ENCODE measurements around the gene ATP5MC3.
A peak's percentile ranks its signal among the peaks of the same experiment; 100 is the strongest.
"Not testable (repeated sequence)": the region's sequence is repeated elsewhere in the genome, so short reads cannot be mapped to it uniquely, and the experiment has no call there.

Gene ATP5MC3

DNA sequence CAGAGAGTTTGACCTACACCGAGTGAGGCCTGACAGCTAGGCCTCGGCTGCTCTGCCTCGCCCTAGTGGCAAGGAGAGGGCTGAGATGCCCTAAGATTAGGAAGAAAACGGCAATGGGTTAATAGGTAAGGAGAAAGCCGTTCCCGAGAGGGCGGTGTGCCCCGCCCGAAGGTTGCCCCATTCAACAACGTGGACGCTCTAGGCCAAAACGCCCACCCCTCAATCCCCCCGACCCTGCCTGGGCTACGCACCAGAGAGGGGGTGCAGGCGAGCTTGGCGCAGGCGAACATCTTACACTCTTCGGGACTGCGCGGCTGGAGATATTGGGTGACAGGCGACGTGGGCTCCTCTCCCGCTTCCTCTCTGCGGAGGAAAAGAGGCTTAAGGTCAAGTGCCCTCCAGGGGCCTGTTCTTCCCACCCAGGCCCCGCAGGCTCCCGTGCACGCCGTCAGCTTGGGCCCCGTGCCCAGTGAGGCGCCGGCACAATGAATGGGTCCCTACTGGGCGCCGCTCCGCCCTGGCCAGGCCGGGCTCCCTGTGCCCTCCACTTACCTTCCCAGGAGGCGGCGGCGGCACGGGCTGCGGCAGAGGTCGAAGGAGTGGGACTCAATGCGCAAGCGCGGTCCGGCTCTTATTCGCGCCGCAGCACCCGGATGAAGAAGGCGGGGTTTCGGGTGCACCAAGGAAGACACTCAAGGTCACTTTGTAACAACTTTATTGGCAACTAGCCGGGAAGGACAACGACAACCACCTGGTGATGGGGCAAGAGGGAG lies at the start of gene ATP5MC3:
ATP5MC3 (minus strand) TSS at position 607 of the 773 bp plus-strand sequence; CDS start at position 290, 317 bp downstream.
- peak; percentile 93 to 98 for DNase-seq

DNA sequence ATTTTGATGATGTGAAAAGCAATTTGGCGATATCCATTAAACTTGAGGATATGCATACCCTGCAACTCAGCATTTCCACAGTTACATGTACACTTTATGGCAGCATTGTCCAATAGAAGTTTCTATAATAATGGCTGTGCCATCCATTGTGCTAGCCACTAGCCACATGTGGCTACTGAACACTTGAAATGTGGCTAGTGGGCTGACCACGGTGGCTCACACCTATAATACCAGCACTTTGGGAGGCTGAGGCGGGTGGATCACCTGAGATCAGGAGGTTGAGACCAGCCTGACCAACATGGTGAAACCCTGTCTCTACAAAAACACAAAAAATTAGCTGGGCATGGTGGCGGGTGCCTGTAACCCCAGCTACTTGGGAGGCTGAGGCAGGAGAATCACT lies 47.1 kb upstream of the ATP5MC3 start:
- not testable (repeated sequence) for DNase-seq

DNA sequence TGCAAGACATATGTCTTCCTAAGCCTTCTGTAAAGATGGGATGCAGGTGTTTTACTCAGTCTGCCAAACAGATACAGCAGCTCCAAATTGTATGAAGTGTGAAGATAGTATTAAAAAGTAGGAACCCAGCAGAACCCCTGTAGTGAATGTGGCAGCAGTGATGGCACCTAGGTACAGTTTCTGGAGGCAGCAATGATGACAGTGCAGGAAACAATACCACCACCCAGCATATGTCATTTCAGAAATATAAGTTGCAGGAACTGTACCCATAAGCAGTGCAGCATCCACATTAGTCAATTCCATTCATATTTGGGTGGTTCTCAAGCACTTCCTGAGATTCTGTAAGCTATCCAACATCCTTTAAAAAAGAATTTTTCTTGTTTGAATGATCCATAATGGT lies 46.7 kb upstream of the ATP5MC3 start:
- no peak for DNase-seq

DNA sequence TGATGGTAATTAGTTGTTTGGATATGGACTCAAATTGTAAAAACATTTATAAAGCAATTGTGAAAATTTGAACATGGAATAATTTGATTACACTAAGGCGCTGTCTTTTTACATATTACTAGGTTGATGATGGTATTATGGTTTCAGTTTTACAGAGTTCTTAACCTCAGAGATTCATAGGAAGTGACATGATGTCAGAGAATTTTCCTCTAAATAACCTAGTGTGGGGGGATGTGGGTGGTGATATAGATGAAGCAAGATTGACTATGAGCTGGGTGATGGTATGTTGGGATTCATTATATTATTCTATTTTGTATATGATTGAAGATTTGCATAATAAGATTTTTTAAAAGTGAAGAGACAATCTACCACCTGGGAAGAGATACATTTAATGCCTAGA lies 45.9 kb upstream of the ATP5MC3 start:
- no peak for DNase-seq

DNA sequence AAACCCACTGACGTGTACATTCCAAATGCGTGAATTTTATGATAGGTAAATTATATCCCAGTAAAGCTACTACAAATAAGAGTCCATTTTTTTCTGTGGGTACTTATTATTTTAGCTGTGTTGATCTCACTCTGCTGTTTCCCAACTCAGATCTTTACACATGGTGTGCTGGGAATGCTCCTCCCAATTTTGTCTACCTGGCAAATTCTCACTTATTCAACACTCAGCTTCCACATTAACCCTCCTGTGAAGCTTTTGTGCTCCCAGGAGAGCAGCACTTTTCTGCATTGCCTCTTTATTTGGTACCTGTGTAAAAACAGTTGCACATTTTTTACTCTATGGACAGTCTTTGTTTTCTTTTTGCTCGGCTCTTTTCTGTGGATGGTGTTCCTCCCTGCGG lies 38.6 kb upstream of the ATP5MC3 start:
- no peak for DNase-seq

DNA sequence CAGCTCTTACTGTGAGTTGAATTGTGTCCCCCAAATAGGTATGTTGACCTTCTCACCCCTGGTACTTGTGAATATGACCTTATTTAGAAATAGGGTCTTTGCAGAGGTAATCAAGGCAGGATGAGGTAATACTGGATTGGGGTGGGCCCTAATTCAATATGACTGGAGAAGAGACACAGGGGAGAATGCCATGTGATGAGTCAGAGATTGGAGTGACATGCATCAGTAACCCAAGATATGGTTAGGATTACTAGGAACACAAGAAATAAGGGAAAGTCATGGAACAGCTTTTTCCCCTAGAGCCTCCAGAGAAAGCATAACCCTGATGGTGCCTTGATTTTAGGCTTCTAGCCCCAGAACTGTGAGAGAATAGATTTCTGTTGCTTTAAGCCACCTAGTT lies 37.0 kb upstream of the ATP5MC3 start:
- no peak for DNase-seq

DNA sequence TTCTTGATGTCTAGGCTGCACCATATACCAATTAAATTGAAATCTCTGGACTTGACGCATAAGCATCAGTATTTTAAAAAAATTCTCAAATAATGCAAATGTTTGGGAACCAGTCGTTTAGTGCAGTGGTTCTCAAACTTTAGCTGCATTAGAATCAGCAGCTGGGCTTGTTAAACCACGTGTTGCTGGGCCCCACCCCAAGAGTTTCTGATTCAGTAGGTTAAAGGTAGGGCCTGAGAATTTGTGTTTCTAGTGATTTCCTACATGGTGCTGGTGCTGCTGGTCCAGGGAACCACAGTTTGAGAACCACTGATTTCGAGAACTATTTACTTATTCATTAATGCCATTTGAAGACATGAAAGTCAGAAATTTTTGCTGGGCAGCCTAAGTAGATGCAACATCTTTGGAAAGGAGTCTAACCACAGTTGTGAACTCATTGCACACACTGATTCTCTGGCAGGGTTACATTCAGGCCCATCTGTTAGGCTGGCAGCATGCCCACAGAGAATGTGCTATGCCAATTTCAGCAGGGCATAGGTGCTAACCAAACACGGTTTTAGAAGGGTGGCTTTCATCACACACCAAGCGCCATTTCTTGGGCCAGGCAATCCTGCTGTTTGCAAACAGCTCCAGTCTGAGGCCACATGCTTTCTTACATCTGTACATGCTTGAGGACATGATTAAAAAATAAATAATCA lies 26.4 kb upstream of the ATP5MC3 start:
- no peak for DNase-seq

DNA sequence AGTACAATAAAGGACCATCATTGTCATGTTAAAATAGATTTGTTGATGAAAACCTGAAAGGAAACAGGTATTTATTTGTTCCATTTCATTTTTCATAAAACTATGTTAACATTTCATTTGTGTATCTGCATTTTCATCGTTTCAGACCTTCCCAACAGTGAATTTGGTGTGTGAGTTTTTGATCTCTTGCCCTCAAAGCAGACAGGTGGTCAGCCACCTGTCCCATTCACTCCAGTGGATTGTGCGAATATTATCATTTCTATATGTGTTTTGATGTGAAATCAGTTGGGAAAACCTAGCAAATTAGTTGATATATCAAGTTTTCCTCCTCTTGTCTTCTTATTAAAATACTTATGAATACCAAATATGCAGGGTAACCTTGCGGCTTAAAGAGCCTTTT lies 25.4 kb upstream of the ATP5MC3 start:
- DNase-seq = no peak

DNA sequence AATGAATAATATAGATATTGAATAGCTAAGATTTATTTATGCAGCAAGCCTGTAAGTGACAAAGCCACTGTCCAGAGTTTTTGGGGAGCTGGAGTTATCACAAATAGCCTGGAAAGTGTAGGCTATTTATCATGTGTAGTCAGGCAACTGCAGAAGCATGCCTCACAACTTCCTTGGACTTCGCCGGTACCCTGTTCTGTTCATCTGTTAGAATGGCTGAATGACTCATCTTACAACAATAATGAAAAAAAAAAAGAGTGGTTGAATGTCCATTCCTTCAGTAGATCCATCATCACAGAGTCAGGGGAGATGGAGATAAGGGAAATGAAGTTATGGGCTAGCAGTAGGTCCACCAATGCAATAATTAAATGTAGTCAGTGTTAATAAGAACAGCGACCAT lies 24.0 kb upstream of the ATP5MC3 start:
- DNase-seq = no peak

DNA sequence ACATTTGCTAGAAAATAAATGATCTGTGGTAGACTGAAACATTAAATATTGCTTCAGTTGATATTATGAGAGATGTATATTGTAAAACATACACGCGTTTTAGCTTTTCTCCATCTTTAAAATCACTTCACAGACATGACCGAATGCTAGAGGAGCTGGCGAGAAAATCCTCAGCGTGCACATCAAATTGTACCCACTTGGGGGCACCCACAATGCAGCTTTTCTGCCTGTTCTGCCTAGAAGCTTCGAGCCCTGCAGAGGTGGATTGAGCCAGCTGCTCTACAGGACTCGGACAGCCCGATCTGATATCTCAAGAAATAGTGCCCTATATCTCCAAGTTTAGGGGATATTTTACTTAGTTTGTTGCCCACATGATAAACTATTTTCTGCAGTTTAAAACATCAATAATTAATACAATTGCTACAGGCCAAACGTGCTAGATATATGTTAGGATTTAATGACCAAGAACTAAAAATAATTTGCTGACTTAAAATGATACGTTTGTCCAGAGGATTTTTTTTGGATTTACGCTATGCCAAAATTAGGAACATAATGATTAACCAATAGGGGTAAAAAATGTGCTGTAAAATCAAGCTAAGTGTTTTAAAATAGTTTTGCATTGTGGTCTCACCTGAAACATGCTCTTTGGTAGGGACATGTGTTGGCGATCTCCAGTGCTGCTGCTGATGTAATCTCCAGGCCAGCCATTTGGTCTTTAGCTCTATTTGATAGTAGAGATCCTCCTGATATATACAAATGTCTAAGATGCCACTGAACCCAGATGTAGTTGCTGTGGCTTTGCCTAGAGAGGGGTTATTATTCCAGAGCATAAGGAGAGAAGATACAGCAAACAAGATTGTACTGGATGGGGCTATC lies 22.3 kb upstream of the ATP5MC3 start:
- peak; percentile 60 to 85 for DNase-seq

DNA sequence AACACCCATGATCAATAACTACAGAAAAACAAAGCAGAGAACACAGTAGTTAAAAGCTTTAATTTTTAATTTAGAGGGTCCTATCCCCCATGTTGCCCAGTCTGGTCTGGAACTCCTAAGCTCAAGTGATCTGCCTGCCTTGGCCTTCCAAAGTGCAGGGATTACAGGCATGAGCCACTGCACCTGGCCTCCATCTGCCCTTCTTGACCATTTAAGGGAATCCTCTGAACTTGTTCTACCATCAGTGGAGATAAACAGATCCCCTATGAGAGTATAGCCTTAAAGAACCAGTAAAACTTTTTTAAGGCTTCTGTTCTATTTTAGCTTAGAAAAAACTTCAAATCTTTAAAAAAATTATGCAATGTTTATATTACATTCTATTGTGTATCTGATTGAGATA lies 13.5 kb upstream of the ATP5MC3 start:
- DNase-seq = no peak

DNA sequence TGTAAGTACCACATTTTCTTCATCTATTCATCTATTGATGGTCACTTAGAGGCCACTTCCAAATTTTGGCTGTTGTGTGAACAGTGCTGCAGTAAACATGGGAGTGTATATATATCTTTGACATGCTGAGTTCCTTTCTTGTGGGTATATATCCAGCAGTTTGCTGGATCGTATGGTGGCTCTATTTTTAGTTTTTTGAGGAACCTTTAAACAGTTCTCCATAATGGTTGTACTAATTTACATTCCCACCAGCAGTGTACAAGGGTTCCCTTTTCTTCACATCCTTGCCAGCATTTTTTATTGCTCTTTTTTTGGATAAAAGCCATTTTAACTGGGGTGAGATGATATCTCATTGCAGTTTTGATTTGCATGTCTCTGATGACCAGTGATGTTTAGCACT lies 7.3 kb upstream of the ATP5MC3 start:
- peak; percentile 10 to 22 for DNase-seq

DNA sequence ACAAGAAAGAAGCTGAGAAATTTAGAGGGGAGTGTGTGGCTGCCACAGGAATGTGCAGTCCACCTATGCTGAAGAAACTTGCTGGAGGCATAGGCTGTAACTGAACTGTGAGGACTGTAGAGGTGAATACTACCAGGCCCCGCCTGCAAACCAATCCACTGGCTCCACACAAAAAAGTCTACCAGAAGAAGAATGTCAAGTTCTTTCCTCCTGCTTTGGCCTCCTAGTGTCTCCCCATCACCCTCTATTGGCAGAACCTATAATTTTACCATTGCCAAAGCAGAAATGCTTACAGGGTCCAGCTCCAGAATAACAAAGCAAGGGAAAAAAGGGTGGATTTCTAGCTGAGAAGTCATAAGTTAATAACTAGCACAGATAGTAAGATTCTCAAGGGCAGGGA lies 5.9 kb upstream of the ATP5MC3 start:
- peak in 1 of 2 experiments; percentile 9 for DNase-seq

DNA sequence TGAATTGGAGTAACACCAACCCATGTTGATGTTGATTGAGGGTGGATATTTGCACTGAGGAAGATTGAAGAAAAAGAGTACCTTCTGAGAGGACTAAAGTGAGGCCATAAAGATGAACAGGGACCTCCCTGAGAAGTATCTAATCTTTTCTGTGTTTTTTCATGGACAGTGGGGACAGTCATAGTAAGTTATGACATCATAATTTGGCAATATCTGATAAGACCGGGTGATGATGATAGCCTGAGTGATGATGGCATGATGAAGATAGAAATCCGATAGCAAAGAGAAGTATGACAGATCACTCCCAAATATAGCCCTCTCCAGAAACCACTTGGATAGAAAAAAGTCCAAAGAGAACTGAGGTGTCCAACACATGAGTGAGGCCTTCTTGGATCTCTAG lies 2.2 kb upstream of the ATP5MC3 start:
- no peak for DNase-seq

DNA sequence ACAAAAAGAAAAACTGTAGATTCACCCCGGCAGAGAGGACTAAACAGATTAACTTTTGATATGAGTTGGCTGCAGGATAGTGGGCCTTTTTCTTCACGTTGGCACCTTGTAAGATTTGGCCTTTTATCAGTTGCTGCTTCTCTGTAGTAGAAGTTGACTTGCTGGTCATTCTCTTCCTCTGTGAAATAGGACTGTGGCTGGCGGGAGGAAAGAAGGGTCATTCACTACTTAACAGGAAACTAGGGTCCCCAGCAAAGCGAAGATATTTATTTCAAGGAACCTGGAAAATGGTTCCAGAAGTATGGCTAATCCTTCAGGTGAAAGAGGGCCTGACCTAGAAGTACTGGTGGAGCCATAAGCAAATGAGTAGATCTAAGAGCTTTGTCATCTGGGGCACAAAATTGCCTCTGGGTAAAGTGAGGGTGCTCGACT lies 383 bp upstream of the ATP5MC3 start:
- DNase-seq = no peak

DNA sequence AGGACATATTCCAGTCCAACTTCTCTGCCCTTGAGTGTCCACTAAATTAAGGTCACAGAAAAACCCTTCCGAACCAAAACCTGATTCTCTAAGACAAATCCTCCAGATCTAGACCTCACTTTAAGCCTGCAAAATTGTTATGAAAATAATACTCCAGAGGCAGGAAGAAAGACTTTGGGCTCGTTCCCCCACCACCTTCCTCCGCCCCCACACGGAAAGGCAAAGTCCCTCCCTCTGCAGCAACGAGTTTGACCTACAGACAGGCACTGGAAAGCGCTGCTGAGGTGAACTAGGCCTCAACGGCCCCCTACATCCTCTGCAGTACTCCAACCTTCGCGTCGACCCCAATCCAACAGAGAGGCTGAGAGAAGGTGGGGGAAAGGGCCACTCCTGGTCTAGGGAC lies 808 bp downstream of the ATP5MC3 start:
- peak in 1 of 2 experiments; percentile 63 for DNase-seq

DNA sequence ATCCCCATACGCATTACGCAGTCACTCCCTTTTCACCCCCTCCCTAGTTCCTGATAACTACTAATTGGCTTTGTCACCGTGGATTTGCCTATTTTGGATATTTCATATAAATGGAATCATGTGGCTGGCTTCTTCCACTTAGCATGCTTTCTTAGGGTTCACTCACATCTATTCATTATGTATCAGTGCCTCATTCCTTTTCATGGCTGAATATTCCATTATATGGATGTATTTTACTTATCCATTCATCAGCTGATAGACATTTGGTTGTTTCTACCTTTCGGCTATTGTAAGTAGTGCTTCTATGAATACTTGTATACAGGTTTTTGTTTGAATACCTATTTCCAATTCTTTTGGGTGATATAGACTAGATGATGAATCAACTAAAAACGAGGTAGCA lies 4.9 kb downstream of the ATP5MC3 start:
- no peak for DNase-seq

DNA sequence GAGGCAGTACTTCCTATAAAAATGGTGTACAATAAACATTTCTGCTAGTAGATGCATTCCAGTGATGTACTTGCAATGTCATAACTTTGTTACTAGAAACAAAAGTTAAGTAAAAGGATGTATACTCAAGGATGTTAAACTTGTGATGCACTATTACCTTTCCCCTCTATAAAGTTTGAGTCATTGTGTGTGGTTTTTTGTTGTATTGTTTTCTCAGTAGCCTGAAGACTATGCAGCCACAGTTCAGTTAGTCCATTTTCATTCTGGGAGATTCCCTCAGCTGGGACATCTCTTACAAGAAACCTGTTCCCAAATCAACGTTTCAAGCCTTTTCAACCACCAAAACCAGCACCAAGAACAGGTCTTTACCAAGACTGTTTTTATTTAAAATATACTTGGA lies 5.6 kb downstream of the ATP5MC3 start:
- no peak for DNase-seq

DNA sequence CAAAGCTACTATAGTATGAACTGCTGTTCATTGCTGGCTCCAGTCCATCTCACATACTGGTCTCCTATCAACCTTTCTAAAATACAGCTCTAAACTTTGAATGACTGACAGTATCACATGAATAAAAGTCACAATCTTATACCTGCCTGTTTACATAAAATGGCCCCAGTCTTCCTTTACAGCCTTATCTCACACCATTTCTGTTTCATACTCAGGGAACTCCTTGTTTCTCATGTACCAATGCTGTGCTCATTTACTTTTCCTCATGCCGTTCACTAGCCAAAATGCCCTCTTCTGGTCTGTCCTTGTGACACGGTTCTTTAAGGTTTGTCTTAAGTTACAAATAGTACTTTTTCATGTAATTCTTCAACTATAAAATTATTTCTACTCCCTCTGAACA lies 6.2 kb downstream of the ATP5MC3 start:
- DNase-seq = no peak

DNA sequence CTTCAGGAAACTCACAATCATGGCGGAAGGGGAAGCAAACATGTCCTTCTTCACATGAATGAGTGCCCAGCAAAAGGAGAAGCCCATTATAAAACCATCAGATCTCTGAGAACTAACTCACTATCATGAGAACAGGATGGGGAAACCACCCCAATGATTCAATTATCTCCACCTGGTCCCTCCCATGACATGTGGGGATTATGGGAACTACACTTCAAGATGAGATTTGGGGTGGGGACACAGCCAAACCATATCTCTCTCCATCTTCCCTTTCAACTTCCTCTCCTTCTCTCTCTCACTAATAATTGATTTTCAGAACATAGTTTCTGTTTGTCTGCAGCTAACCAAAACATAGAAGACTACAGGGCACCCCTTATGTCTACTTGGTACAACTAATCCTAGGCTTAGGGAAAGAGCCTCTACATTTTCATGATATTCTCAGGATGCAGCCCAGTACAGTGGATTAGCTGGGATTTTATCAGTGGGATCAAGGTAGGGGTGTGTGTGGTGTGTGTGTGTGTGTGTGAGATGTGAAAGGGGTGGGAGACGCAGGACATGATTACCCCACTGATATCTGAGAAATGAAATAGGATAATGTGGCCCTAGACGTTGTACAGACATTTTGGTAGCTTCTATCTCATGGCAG lies 10.7 kb downstream of the ATP5MC3 start:
- no peak for DNase-seq

DNA sequence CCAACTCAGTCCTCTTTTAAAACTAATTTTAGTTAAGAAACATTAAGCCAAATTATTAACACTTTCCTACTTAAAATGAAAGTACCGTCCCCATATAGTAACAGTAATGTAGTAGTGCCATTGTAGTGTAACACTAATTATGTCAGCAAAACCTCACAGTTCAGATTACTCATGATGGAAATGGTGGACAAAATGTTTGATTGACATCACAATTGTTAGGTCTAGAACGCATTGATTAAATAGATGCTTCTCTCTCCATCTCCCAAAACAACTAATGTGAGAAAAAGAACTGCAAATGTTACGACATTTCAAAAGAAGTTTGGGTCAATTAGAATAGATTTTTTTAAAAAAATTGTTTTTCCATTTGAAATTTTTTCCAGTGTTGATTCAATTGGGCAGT lies 12.3 kb downstream of the ATP5MC3 start:
- no peak for DNase-seq

DNA sequence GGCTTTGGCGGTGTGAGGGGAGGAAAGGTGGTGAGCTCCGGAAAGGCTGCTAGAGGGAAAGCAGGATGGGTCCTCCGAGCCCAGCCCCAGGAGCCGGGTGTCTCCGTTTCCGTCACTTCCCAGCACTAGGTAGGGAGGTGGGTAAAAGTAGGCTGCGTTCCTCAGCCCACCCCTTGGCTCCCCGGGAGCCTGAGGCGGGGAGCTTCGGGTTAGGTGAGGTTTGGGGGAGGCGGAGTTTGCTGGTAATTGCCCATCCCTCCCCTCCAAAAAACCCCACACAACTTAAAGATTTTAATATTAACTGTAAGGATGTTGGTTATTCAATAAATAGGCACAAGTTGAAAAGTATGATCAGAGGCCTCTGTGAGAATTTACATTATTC lies 13.0 kb downstream of the ATP5MC3 start:
- no peak for DNase-seq
